Medulla oblongata (tissue), 1 donor: ENCODE measurements around the gene NPHP4.

Experiments
- DNase-seq: peaks from one replicate; pipeline ENCODE4 v3.0.0-alpha.2; 2015; ENCODE audit errors: extremely low spot score

Gene NPHP4

GRCh38 chr1:6004412-6005123 lies 12.3 kb upstream of the NPHP4 start:
- no peak for DNase-seq

- DNase-seq = no peak
These were observed 11.6 kb upstream of the NPHP4 start for GRCh38 chr1:6003568-6004411.

GRCh38 chr1:6002714-6003501 lies 10.7 kb upstream of the NPHP4 start:
- no peak for DNase-seq

GRCh38 chr1:6001992-6002576 lies 9.9 kb upstream of the NPHP4 start:
- no peak for DNase-seq

GRCh38 chr1:6000444-6001288 lies 8.4 kb upstream of the NPHP4 start:
- no peak for DNase-seq

- no peak for DNase-seq
These were observed 7.7 kb upstream of the NPHP4 start for GRCh38 chr1:5999711-6000443.

- DNase-seq = no peak
These were observed 6.7 kb upstream of the NPHP4 start for GRCh38 chr1:5998906-5999301.

- no peak for DNase-seq
These were observed 6.1 kb upstream of the NPHP4 start for GRCh38 chr1:5998051-5998905.

- DNase-seq = no peak
These were observed 5.1 kb upstream of the NPHP4 start for GRCh38 chr1:5997316-5997715.

- DNase-seq = no peak
These were observed 4.5 kb upstream of the NPHP4 start for GRCh38 chr1:5996641-5997270.

GRCh38 chr1:5995871-5996630 lies 3.8 kb upstream of the NPHP4 start:
- no peak for DNase-seq

- no peak for DNase-seq
These were observed 2.7 kb upstream of the NPHP4 start for GRCh38 chr1:5994713-5995621.

- no peak for DNase-seq
These were observed 1.6 kb upstream of the NPHP4 start for GRCh38 chr1:5993556-5994491.

GRCh38 chr1:5992814-5993555 lies 760 bp upstream of the NPHP4 start:
- DNase-seq = no peak

- DNase-seq = peak; percentile 27
These were observed 722 bp downstream of the NPHP4 start for GRCh38 chr1:5991381-5992025.
